H7 (cell line): ENCODE measurements around the gene C15orf62. TPM values are rescaled to one million over a fixed set of nuclear protein-coding genes. Genes with fewer than 3 reads are reported as not detected.
A peak's percentile ranks its signal among the peaks of the same experiment; 100 is the strongest.

ENCODE experiments used
- DNase-seq: peaks from one replicate; pipeline ENCODE4 v3.0.0; 2012
- H3K27me3 ChIP-seq: 2 replicates; pipeline ENCODE4 v1.6.0; 2011; ENCODE audit warnings: mild to moderate bottlenecking, low read length; ENCODE audit not compliant: control insufficient read depth, insufficient read depth
- H3K36me3 ChIP-seq: replicated peaks from 2 replicates; pipeline ENCODE4 v1.5.1; 2011; ENCODE audit warnings: low read length; ENCODE audit not compliant: control insufficient read depth, insufficient read depth
- H3K4me3 ChIP-seq: 2 replicates; pipeline ENCODE4 v1.5.1; 2011; ENCODE audit warnings: low read depth, mild to moderate bottlenecking, control low read depth, low read length, moderate library complexity; ENCODE audit not compliant: insufficient read depth
- total RNA-seq: library from RNA; depleted of rRNA; stranded (reverse); fragments of >200 nt; shearing (Covaris generic); gene quantifications from 2 replicates; pipeline ENCODE4 v1.2.3, GENCODE V29; 2014

C15orf62 gene
- total RNA-seq, 1 experiment from 2014 or later: 0.31 TPM

DNA sequence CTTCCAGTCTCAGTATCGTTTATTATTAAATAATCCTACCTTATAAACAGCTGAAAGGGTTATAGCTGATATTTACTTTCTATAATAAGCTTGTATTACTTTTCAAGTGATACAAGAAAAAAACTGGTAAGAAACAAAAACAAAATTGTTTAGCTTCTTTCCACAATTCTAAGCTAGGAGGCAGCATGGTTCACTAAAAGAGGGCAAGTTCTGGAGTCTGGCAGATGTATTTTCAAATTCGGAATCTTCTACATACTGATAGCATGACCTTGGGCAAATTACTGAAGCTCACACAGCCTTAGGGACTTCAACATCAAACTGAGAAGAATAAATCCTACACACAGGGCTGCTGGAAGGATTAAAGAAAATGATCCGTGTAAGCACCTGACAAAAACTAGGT, 15.4 kb downstream of the C15orf62 start:
- no peak for DNase-seq
- H3K4me3 ChIP-seq: no peak overlapping the region
- H3K36me3 ChIP-seq: no peaks in the 10 kb centered on the region
- H3K27me3 ChIP-seq: no peaks in the 10 kb centered on the region

DNA sequence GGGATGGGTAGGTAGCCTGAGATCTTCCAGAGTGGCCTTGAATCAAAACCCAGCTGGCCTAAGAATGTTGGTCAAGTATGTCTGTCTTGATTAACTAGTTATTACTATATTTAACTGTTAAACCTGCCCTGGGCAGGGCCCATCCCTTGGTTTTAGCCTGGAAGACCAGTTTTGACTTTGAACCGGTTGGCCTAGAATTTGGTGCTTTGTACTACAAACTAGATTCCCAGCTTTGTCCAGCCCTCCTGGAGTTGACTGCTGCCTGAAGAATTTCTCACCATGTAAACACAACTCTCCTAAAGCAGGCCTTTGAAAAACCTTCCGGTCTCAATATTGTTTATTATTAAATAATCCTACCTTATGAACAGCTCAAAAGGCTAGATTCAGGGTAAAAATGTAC, 16.0 kb downstream of the C15orf62 start:
- no peak overlapping the region for H3K4me3 ChIP-seq

DNA sequence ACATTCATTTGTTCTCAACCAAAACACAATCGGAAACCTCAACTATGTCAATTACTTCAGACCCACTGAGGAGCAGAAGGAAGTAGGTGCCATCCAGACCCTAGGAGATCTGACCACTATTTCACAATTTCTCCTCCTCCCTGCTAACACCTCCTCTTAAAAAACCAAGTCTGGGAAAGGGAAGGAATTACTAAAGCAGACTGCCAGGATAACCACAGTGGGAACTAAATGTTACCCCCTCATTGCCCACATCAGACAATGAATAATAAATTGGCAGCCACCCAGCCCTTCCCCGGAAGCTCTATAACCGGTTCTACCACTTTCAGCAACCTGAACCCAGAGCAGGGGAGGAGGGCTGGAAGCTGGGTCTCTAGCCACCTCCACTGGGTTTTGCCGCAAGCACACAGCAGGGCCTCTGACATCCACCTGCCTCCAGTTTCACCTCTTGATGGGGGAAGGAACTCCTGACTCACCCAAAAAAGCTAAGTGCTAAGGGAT, 17.6 kb downstream of the C15orf62 start:
- DNase-seq: peak; percentile 84
- Histone ChIP-seq H3K4me3 (no peak overlapping the region), H3K27me3 (no peaks in the 10 kb centered on the region), H3K36me3 (no peaks in the 10 kb centered on the region; the same call in 1 of the 2 replicates)

More for the DNA sequence above, 16.0 kb downstream of the C15orf62 start:
- Histone ChIP-seq H3K27me3 (no peaks in the 10 kb centered on the region), H3K36me3 (no peaks in the 10 kb centered on the region)
- no peak for DNase-seq

DNA sequence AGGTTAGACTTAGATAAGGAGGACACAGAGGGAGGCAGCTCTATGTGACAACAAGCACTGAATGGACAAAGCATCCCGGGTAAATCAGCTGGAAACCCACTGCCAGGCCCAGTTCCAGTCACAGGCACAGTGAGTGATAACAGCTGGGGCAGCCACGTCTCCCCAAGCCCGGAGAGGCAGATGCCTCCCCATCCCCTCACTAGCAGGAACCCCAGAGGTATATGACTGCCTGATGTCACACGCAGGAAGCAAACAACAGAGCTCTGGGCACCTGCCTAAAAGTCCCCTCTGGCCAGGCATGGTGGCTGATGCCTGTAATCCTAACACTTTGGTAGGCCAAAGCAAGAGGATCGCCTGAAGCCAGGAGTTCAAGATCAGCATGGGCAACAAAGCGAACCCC, 18.2 kb downstream of the C15orf62 start:
- Histone ChIP-seq H3K36me3 (no peaks in the 10 kb centered on the region; the same call in 1 of the 2 replicates), H3K27me3 (no peaks in the 10 kb centered on the region), H3K4me3 (no peak overlapping the region)
- DNase-seq: no peak

DNA sequence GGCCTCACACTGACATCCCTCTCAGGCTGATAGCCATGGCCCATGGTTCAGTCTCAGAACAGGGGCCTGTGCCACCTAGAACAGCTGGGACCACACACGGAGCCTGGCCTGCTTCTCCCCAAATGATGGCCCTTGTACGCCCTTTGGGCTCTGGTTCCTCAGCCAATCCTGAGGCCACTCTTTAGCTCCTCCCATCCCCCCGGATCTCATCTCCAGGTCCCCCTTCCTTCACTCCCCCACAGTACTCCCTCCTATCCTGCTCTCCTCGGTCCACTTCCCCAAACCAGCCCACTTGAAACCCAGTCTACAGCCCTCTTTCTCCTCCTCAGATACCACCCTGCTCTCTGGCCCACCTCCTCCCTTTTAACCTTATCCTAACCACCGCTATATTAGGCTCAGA, 19.3 kb downstream of the C15orf62 start:
- no peak for DNase-seq
- Histone ChIP-seq H3K27me3 (no peaks in the 10 kb centered on the region), H3K4me3 (no peak overlapping the region), H3K36me3 (no peaks in the 10 kb centered on the region; the same call in 1 of the 2 replicates)

DNA sequence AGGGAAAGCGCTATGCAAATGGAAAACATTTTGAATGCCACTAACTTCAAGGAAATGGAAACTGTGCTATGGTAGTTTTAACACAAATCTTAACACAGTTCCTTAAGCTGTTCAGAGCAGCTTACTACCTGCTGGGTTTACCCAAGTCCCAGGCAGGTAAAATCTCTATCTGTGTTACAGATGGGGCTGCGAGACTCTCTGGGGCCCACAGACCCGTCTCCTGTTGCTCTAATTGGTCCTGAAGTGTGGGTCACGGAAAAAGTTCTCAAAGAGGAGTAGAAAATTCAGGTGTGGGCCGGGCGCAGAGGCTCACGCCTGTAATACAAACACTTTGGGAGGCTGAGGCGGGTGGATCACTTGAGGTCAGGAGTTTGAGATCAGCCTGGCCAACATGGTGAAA, 20.2 kb downstream of the C15orf62 start:
- no peaks in the 10 kb centered on the region for H3K27me3 ChIP-seq
- DNase-seq: no peak
- H3K4me3 ChIP-seq: no peak overlapping the region
- H3K36me3 ChIP-seq: no peaks in the 10 kb centered on the region; the same call in 1 of the 2 replicates

DNA sequence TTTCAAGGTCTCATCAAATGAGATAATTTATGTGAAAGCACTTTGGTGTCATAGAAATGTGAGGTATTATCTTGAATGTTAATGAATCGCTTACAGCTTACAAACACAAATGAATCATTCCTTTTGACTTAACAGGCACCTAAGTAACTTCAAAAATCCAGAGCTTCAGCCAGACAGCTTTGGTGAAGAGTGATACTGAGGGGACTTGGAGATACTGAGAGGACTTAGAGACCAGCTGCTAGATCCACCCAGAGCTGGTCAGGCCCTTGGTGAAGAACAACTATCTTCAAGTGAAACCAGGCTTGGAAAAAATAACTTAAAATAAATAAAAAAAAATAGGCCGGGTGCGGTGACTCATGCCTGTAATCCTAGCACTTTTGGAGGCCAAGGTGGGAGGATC, 20.9 kb downstream of the C15orf62 start:
- no peak for DNase-seq
- Histone ChIP-seq H3K4me3 (no peak overlapping the region), H3K27me3 (no peaks in the 10 kb centered on the region), H3K36me3 (no peaks in the 10 kb centered on the region; the same call in 1 of the 2 replicates)

DNA sequence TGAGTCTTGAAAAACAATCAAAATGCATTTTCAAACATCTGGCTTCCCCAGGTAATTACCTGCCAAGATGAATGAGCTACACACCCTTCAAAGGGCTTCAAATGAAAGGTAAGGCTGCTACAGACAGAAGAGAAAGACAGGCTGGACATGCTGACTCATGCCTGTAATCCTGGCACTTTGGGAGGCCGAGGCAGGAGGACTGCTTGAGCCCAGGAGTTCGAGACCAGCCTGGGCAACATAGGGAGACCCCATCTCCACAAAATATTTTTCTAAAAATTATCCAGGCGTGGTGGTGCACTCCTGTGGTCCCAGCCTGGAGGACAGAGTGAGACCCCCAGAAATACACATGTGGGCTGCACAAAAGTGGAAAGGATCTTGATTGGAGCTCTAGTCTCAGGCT, 22.6 kb downstream of the C15orf62 start:
- no peaks in the 10 kb centered on the region for H3K27me3 ChIP-seq
- DNase-seq: no peak
- H3K4me3 ChIP-seq: no peak overlapping the region
- no peaks in the 10 kb centered on the region; the same call in 1 of the 2 replicates for H3K36me3 ChIP-seq

DNA sequence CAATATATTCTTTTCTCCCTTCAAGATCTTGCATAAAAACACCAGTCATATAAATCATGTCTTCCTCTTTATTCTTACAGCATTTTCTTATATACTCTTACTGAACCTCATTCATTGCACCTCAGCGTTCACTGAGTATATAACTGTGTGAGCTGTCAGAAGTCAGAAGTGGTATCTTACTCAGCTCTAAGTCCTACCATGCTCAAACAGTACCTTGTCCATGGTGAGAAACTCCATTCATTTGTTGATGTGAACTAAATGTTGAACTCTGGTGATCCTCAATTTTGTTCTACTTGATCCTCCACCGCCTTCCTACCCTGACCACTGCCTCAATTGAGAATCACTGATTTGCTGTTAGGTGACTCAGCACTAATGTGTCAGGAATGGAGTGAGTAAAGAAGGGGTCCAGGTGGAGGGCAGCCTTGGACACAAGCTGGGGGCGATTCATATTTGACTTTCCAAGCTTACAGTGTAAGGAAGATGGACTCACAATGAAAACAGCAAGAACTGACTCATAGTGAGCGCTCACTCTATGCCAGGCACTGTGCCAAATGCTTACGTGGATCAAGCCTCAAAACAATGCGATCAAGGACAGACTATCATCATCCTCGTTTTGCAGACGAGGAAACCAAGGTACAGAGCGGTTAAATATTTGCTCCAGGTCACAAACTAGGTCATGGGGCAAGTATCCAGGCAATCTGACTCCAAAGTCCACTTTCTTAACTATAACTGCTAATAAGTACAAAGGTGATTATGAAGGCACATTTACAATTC, 23.6 kb downstream of the C15orf62 start:
- DNase-seq: no peak
- no peaks in the 10 kb centered on the region for H3K27me3 ChIP-seq
- no peaks in the 10 kb centered on the region; the same call in 1 of the 2 replicates for H3K36me3 ChIP-seq
- no peak overlapping the region for H3K4me3 ChIP-seq

DNA sequence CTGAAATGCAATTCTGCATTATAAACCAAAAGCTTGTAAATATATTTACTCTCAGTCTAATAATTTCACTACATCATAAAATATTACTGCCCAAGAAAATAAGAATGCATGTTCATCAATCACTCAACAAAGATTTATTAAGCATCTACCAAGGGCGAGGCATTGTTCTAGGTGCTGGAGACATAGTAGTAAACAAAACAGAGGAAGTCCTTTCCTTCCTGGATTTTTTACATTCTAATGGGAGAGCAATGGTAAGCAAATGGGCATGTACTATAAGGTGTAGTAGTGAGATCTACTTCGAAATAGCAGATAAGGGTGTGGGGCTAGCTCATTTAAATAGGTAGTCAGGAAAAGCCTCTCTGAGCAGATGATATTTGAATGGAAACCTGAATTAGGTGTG, 26.3 kb downstream of the C15orf62 start:
- H3K4me3 ChIP-seq: no peak overlapping the region
- no peak for DNase-seq
- no peaks in the 10 kb centered on the region; the same call in 1 of the 2 replicates for H3K36me3 ChIP-seq
- no peaks in the 10 kb centered on the region for H3K27me3 ChIP-seq

DNA sequence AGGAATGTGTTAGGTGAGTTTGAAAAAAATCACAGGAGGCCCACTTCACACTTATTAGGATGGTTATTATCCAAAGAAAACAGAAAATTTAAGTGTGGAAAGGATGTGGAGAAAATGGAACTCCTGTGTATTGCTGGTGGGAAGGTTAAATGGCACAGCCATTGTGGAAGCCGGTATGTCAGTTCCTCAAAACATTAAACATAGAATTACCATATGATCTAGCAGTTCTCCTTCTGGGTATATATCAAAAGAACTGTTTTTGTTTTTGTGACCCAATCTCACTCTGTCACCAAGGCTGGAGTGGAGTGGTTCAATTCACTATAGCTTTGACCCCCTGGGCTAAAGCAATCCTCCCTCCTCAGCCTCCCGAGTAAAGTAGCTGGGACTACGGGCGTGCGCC, 26.7 kb downstream of the C15orf62 start:
- no peaks in the 10 kb centered on the region for H3K27me3 ChIP-seq
- H3K36me3 ChIP-seq: no peaks in the 10 kb centered on the region; the same call in 1 of the 2 replicates
- no peak overlapping the region for H3K4me3 ChIP-seq
- no peak for DNase-seq

DNA sequence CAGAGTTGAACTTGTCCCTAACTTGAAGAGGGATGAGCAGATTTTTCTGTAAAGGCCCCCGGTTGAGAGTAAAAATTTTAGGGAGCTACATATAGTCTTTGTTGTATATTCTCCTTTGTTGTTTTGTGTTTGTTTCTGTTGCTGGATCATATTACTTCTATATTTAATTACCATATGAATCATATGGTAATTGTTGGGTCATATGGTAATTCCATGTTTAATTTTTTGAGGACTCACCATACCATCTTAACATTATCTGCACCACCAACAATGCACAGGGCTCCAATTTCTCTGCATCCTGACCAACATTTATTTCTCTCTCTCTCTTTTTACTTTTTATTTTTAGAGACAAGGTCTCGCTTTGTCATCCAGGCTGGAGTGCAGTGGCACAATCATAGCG, 29.7 kb downstream of the C15orf62 start:
- DNase-seq: no peak
- Histone ChIP-seq H3K36me3 (no peaks in the 10 kb centered on the region), H3K27me3 (no peaks in the 10 kb centered on the region), H3K4me3 (no peak overlapping the region)

DNA sequence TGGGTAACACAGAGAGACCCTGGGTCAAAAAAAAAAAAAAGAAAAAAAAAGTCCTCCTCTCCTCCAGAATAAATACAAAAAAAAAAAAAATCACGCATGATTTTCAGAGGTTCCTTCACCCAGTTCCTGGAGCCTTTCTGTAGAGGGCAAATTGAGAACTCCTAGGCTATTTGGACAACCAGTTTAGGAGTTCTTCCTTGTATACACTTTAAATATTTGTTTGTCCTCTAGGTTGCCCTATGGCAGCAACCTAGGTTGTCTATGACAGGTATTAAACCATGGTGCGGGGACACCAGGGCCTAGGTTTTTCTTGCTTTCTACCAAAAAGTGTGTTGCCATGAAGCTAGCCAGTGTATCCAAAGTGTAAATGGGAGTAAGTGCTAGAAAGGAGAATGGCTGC, 33.3 kb downstream of the C15orf62 start:
- DNase-seq: no peak
- Histone ChIP-seq H3K27me3 (no peaks in the 10 kb centered on the region), H3K4me3 (no peak overlapping the region), H3K36me3 (no peaks in the 10 kb centered on the region)

DNA sequence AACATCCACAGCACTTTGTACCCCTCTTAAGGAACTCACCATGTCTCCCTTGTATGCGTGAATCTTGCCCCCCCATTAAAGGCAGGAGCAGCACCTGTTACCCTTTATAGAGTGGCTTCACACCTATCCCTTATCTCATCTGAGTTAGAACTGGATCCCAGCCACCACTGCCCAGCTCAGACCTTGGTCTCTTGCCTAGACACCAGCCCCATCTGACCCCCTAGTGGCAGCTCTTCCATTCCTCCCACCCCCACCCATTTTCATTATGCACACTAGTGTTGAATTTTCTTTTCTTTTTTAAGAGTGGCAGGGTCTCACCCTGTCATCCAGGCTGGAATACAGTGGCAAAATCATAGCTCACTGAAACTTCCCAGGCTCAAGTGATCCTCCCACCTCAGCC, 33.9 kb downstream of the C15orf62 start:
- Histone ChIP-seq H3K4me3 (no peak overlapping the region), H3K36me3 (no peaks in the 10 kb centered on the region), H3K27me3 (no peaks in the 10 kb centered on the region)
- peak; percentile 40 for DNase-seq

DNA sequence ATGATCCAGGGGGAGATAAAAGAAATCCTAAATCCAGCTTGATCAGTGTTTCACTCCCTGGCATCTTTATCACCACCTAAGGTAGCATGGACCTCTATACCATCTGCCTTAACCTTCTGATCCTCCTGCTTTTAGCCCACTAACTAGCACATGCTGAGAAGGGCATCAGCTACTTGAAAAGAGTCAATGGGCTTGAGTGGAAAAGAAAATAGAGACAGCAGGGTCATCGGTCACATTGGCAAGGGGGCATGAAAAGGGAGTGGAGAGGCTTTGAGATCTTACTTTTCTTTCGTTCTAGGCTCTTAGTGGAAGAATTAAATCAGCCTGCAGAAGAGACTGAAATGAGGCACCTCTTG, 36.9 kb downstream of the C15orf62 start:
- no peak for DNase-seq
- Histone ChIP-seq H3K4me3 (peak overlapping the region; percentile 100), H3K36me3 (no peaks in the 10 kb centered on the region; the same call in 1 of the 2 replicates), H3K27me3 (no peaks in the 10 kb centered on the region)
